PFSK-1 (cell line): Measurements from ENCODE around the gene IGF2BP3.

Source experiments
- FOXP2 ChIP-seq: optimal IDR thresholded peaks from 2 replicates; pipeline ENCODE3; 2011; ENCODE audit warnings: borderline replicate concordance, control low read depth, inconsistent platforms; ENCODE audit not compliant: insufficient read depth; ENCODE audit errors: extremely low read length, extremely low read depth
- POLR2AphosphoS5 ChIP-seq: IDR thresholded peaks from 2 replicates; pipeline ENCODE4 v1.6.1; 2012; ENCODE audit warnings: low read depth, mild to moderate bottlenecking, control low read depth, low read length, moderate library complexity
- REST ChIP-seq, 2 experiments: IDR thresholded peaks; 2 replicates each; pipeline versions ENCODE4 v1.6.1 to v1.8.0; 2011 to 2012; ENCODE audit warnings: low read depth in 2 of 2, low read length in 2 of 2, control low read depth in 1 of 2, inconsistent platforms in 1 of 2, mild to moderate bottlenecking in 1 of 2, moderate library complexity in 1 of 2; ENCODE audit not compliant: insufficient read depth in 1 of 2
- SIN3A ChIP-seq: IDR thresholded peaks from 2 replicates; pipeline ENCODE4 v1.6.1; 2012; ENCODE audit warnings: mild to moderate bottlenecking, low read length, moderate library complexity, borderline replicate concordance; ENCODE audit not compliant: insufficient read depth
- TAF1 ChIP-seq: IDR thresholded peaks from 2 replicates; pipeline ENCODE4 v1.6.1; 2012; ENCODE audit warnings: low read length, control low read depth, borderline replicate concordance; ENCODE audit not compliant: insufficient read depth

Gene IGF2BP3

GRCh38 chr7:23338863-23339262 lies 131.4 kb downstream of the IGF2BP3 start:
- TF ChIP-seq SIN3A (no peak), REST (IDR thresholded peaks at IDR 0.05; ENCODE audit: insufficient read depth in 1 of 2, low read depth in 2 of 2, low read length in 2 of 2) (no peak), FOXP2 (no peak), POLR2AphosphoS5 (no peak), TAF1 (no peak)

- TF ChIP-seq FOXP2 (no peak), TAF1 (no peak)
Measured at GRCh38 chr7:23338439-23338838, 131.9 kb downstream of the IGF2BP3 start.

- TF ChIP-seq TAF1 (no peak), POLR2AphosphoS5 (no peak), SIN3A (no peak), REST (IDR thresholded peaks at IDR 0.05; ENCODE audit: insufficient read depth in 1 of 2, low read depth in 2 of 2, low read length in 2 of 2) (no peak), FOXP2 (no peak)
Measured at GRCh38 chr7:23337374-23337773, 132.9 kb downstream of the IGF2BP3 start.

- TF ChIP-seq POLR2AphosphoS5 (no peak), TAF1 (no peak), FOXP2 (no peak), SIN3A (no peak), REST (IDR thresholded peaks at IDR 0.05; ENCODE audit: insufficient read depth in 1 of 2, low read depth in 2 of 2, low read length in 2 of 2) (no peak)
Measured at GRCh38 chr7:23336799-23337283, 133.4 kb downstream of the IGF2BP3 start.

- TF ChIP-seq FOXP2 (no peak), SIN3A (no peak), POLR2AphosphoS5 (no peak), TAF1 (no peak), REST (IDR thresholded peaks at IDR 0.05; ENCODE audit: insufficient read depth in 1 of 2, low read depth in 2 of 2, low read length in 2 of 2) (no peak)
Measured at GRCh38 chr7:23336086-23336485, 134.2 kb downstream of the IGF2BP3 start.
